ENCODE data around the gene PEAK3.

The PEAK3 gene

DNA sequence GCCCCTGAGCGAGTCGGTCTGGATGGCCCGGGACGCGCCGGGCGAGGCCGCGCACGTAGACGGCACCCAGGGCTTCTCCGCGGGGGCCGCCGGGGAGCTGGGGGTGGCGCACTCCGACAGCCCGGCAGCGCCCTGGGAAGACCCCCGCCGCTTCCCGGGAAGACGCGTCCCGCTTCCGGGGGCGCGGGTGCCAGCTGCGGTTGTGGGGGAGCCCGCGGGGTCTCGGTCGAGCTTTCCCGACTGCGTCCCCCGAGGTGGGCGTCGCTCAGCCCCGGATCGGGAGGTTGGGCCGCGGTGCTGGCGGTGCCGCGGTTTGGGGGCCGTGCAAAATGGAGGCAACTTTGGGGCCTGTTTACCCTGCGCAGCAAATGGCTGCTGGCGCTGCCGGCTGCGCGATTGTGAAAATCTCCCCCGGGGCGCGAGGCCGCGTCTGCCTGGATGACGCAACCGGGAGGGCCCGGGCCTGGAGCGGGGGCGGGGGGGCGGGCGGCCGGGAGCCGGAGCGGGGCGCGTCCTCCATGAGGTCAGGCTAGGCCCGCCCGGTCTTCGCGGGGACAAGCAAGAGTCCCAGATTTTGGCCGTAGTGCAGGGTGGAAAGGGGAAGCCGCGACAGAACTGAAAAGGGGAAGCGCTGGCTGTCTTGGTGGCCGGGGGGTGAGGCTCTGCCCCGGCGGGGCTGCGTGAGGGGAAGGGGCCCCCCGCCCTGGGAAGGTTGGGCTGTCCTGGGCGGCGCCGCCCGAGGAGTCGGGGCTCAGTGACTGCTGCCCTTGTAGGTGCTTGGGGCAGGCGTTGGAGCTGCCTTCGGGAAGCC lies 11.3 kb downstream of the PEAK3 start:
- DNase-seq (ENCODE audit: low read depth, low spot score): peak; percentile 52

DNA sequence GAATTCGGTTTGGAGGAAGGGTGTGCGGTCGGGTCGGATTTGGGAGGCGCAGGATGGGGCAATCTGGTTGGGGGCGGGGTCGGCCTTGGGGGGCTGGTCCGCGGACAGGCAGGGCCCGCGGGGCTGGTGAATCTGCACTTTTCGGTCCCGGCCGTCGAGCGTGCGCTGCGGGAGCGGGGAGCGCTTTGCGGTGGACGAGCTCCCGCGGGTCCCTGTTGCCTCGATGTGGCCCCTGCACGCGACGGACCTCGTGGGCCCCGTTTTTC lies 11.9 kb downstream of the PEAK3 start:
- DNase-seq (ENCODE audit: low read depth, low spot score): no peak

DNA sequence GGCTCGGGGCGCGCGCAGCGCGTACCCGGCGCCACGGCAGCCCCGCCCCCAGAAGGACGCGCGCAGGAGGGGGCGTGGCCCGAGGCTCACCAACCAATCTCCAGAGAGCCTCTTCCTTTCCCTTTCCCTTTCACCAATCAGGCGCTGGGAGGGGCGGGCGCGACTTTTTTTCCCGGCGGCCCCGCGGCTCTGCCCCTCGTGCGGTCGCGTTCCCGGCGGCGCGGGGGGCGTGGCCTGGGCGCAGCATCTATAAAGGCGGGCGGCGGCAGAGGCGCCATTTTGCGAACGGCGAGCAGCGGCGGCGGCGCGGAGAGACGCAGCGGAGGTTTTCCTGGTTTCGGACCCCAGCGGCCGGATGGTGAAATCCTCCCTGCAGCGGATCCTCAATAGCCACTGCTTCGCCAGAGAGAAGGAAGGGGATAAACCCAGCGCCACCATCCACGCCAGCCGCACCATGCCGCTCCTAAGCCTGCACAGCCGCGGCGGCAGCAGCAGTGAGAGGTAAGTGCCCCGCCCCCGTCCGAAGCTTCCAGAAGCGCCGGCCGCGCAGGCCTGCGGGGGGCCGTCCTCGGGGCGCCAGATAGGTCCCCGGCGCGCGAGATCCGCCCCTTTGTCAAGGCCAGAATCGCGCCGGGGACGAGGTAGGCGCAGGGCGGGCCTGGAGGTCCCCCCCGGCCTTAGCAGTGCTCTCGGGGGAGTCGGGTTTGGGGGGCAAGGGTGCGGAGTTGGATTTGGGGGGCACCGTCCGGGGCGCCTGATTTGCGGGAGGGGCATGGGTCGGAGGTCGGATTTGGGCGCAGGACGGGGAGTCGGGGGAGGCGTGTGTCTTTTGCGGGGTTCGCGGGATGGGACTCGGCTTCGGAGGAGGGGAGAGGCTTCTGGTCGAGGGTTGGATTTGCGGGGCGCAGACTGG lies 12.5 kb downstream of the PEAK3 start:
- peak; percentile 80 for DNase-seq (ENCODE audit: low read depth, low spot score)

DNA sequence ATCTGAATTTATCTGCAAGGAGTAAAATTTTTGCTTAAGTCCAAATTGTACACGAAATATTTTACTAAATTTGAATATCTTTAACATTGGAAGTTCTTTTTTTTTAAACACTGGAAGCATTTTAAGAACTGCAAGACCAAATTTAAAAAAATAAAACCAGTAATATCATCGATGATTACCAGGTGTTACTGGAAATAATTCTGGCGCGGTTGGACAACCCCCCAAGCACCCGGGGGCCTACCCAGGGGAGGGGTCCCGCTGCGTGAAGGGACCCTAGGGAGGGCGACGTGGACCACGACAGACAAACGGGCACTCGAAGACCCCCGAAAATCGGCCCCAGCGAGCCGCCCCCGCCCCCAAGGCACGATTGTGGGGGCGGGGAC lies 13.1 kb downstream of the PEAK3 start:
- no peak for DNase-seq (ENCODE audit: low read depth, low spot score)

DNA sequence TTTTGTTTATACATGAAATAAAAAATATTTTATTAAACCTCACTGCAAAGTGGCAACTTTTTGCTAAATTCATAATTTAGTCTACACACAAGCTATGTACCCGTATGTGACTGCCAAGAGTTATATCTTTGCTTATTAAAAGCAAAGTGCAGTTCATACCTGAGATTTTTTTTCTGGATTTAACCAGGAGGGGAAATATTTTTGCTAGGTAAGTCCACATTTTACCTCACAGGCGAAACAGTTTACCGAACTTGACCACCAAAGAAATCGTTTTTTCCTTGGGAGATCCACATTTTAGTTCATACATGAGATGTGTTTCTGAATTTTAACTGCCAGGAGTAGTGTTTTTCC lies 13.5 kb downstream of the PEAK3 start:
- no peak for DNase-seq (ENCODE audit: low read depth, low spot score)

DNA sequence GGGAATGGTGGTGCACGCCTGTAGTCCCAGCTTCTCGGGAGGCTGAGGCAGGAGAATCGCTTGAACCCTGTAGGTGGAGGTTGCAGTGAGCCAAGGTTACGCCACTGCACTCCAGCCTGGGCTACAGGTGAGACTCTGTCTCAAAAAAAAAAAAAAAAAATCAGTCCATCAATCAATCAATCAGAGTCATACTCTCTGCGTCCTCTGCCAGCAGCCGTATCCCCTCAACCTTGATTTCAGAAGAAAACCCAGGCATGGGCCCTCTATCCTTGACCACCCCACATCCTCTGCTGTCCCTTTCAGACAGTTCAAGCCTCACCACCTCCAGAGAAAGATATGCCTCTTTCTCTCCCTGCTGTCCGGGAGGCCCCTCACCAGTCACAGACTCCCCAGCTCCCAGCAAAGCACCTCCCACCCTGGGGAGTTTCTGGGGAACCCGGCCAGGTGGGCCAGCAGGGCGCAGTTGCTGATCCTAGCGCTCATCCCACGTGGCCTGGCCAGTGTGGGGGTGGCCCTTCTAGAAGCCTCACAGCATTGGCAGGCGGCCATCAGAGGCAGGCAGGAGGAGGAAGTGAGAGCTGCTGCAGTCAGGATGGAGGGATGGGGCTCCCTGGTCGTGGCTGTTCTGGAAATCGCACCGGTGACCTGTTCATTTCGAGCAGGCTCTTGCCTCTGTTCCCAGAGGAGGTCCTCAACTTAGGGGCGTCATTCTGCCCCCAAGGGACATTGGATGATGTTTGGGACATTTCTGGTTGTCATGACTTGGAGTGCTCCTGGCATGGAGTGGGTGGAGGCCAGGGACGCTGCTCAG lies 15.6 kb downstream of the PEAK3 start:
- no peak for DNase-seq (ENCODE audit: low read depth, low spot score)

DNA sequence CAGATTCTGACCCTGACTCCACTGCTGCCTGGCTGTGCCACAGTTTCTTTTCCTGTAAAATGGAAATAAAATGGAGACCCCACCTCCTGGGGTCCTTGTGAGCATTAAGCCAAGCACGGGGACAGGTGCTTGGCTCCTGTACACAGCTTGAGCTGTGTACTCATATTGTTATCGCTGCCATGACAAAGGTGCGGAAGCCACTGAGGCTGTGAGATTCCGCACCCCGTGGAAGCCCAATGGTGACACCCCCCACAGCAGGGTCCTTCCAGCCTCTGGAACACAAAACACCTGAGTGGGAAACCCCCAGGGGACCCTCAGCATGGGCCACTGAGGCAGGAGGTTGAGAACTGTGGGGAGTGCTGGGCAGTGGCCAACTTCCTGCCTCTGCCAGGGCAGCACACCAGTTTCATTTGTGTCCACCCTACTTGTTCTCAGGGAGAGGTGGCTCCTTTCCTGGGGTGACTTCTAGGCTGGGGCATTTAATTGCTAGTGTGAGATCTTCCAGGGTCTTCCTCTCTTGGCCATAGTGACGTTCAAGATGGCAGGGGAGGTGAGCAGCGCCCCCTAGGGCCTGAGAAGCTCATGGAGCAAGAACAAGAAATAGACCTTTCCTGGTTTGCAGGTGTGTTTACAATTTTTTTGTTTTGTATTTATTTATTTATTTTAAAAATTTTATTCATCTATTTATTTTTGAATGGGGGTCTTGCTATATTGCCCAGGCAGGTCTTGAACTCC lies 20.4 kb downstream of the PEAK3 start:
- DNase-seq (ENCODE audit: low read depth, low spot score): no peak

DNA sequence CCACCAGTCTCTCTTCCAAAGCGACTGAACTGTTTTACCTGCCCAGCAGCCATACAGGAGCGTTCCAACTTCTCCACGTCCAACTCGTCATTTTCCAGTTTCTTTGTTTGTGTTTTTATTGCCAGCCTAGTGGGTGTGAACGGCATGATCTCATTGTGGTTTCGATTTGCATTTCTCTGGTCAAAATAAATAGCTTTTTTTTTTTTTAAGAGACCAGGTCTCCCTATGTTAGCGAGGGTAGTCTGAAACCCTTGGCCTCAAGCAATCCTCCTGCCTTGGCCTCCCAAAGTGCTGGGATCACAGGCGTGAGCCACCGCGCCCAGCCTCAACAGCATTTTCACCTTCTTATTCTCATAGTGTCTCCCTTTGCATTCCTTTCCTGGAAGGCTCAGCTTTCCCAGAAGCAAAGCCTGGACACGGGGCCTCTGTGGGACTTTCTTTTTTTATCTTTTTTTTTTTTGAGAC lies 21.6 kb downstream of the PEAK3 start:
- no peak for DNase-seq (ENCODE audit: low read depth, low spot score)

DNA sequence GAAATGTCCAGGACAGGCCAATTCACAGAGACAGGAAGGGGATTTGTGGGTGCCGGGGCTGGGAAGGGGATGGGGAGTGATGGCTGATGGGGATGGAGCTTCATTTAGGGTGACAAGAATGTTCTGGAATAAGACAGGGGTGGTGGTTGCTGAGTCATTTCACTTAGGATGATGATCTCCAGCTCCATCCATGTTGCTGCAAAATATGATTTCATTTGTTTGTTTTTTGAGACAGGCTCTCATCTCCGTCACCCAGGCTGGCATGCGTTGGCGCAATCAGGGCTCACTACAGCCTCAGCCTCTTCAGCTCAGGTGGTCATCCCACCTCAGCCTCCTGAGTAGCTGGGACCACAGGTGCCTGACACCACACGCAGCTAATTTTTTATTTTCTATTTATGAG lies 22.6 kb downstream of the PEAK3 start:
- no peak for DNase-seq (ENCODE audit: low read depth, low spot score)

DNA sequence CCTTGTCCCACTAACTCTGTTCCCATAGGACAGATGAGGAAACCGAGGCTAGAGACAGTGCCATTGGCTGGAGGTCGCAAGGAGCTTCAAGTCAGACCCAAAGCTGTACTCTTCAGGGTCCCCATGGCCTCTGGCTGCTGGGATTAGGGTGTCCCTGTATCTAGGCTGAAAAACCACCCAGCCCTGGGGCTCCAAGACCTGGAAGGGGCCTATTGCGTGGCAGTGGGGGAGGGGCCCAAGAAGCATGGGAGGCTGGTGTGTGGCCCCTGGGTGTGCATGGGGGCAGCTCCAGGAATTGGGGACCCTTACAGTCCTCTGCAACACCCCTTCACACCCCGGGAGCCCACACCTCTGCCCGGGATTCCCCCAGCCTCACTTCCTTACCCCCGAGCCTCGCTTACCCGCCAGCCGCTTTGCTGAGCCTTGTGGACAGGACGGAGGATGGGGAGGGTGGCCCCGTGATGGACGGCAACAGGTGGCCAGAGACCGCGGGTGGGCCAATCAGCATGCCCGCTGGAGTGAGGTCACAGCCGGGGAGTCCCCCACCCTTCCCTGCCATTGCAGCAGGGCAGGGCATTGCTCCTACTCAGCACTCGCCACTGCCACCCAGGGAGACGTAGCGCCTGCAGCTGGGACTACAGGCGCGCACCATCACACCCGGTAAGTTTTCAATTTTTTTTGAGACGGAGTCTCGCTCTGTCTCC lies 25.8 kb downstream of the PEAK3 start, which contains the start of gene JSRP1:
Gene JSRP1, minus strand, starts transcription at position 436 of the 704 bp plus-strand sequence. CDS start 1,103 bp downstream, outside the sequence.
- DNase-seq (ENCODE audit: low read depth, low spot score): no peak

DNA sequence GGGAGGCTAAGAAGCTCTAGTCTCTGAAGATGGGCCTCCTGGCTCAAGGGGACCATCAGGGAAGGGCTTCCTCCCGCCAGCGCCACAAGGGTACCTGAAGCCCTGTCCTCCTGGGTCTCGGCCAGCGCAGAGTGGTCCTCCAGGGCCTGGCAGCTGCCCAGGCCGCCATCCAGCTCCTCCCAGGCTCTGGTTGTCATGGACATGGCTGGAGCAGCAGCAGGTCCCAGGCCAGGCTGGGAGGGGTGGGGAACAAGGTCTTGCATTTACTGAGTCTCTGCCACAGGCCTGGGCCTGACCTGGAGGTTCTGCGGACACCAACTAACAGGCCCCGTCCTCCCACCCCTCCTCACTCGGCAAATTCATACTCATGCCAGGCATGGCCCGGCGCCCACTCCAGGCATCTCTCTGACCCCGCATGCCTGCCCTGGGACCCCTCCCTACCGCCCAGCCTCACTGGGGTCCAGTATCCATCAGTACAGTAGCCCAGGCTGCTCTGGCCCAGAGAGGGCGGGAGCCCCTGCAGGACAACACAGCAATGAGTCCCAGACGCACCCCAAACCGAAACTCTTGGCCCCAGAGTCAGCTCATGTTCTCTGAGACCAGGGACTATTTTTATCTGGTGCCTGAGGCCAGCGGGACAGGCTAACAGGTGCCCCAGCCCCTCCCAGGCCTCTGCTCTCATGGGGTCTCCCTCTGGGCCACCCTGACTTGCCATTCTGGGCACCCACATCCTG lies 26.7 kb downstream of the PEAK3 start:
- no peak for DNase-seq (ENCODE audit: low read depth, low spot score)

DNA sequence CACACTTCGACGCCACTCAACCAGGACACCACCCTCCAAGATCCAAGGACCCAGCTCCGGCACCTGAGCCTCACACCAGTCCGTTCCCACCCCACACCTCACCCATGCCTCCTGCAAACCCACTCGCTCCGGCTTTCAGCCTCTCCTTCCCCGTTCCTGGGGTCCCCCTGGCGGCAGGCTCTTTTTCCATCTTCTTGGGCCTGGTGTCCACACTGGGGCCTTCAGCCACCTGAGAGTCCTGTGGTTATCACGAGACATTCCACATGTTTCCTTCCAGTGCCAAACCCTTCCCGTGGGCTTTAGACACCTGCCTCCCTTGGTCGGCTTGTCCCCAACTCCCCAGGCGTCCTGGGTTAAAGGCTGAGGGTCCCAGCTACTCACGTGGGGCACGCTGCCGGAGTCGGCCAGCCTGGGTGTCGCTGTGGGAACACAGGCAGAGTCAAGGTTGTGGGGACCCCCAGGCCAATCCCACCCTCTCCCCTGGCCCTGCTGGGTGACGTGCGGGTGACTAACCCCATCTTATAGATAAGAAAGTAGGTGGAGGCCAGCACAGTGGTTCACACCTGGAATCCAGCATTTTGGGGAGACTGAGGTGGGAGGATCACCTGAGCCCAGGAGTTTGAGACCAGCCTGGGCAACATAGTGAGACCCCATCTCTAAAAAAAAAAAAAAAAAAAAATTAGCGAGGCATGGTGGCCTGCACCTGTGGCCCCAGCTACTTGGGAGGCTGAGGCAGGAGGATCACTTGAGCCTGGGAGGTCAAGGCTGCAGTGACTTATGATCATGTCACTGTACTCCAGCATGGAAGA lies 27.7 kb downstream of the PEAK3 start:
- no peak for DNase-seq (ENCODE audit: low read depth, low spot score)

DNA sequence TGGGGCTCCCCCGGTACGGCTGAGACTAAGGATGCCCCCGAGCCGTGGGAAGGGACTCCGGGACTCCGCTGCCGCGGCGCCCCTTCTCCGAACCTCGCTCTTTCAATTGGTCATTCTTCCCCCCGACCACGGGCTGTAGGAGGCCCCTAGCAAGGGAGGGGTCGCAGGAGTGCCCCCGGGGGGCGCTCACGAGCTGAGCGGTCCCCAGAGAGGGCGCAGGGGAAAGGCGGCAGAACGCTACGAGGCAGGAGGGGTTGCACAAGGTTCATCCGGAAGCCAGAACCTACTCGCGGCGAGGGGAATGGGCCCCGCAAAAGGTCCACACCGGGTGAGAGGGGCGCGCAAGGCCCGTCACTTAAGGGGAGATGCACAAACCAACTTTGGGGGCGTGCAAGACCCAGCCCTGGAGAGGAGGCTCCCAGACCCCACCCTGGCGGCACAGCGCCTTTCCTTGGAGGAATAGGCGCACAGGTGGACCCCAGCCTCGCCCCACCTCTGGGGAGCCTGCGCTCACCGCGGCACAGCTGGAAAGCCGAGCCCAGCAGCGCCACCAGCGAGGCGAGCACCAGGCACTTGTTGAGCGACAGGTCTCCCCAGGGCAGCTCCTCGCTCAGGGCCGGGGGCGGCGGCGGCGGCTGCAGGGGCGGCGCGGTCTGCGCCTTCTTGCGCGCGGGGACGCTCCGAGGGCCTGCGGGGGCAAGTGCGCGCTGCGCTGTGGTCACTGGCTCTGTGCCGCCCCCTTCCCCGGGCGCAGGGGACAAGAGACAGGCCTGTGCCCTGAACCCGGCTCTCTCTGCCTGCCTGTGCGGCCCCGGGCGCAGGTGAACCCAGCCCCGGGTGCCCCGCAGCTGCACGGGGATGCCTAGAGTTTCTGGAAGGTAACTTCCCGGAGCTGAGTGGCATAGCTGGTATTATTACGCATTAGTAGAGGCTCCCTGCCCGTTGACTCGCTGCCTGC lies 28.6 kb downstream of the PEAK3 start:
- no peak for DNase-seq (ENCODE audit: low read depth, low spot score)

DNA sequence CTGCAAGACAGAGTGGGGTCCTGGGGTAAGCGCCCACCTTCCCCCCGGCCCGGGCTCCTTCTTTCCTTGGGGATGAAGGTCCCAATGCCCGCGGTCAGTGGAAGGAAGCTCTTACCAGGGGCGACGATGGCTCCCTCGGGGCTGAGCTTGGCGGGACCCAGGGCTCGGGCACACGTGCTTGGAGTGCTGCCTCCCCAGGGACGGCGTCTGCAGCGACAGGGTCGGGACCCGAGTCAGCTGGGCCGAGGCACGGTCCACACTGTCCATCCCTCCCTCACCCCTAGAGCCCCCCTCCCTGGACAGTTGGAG lies 29.2 kb downstream of the PEAK3 start:
- no peak for DNase-seq (ENCODE audit: low read depth, low spot score)

DNA sequence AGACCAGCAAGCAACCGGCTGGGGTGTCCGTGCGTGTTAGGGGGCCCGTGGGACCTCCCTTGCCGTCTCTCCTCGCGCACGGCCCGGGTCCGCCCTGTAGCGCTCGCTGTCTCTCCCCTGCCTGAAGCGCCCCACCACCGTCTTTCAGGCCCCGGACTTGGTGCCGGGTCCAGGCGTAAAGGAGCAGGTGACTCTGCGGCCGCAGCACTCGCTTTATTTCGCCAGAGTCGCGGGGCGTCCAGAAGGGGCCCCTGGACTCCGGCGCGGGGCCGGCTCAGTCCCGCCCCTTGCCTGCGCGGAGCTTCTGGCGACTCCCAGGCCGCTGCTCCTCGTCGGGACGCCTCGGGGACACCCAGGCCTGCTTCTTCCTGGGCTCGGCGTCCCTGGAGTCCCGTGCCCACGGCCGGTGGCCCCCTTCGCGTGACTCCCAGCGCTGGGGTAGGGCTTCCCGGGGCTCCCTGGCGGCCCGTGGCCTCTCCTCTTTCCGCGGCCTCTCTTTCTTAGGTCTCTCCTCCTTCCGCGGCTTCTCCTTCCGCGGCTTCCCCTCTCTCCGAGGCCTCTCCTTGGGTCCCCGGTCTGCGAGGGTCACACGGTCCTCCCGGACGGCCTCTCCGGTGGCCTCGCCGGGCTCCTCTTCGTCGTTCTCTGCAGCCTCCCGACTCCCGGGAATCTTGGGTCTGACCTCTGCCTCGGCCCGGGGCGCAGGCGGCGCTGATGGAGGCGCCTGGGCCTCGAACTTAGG lies 29.7 kb downstream of the PEAK3 start:
- no peak for DNase-seq (ENCODE audit: low read depth, low spot score)

DNA sequence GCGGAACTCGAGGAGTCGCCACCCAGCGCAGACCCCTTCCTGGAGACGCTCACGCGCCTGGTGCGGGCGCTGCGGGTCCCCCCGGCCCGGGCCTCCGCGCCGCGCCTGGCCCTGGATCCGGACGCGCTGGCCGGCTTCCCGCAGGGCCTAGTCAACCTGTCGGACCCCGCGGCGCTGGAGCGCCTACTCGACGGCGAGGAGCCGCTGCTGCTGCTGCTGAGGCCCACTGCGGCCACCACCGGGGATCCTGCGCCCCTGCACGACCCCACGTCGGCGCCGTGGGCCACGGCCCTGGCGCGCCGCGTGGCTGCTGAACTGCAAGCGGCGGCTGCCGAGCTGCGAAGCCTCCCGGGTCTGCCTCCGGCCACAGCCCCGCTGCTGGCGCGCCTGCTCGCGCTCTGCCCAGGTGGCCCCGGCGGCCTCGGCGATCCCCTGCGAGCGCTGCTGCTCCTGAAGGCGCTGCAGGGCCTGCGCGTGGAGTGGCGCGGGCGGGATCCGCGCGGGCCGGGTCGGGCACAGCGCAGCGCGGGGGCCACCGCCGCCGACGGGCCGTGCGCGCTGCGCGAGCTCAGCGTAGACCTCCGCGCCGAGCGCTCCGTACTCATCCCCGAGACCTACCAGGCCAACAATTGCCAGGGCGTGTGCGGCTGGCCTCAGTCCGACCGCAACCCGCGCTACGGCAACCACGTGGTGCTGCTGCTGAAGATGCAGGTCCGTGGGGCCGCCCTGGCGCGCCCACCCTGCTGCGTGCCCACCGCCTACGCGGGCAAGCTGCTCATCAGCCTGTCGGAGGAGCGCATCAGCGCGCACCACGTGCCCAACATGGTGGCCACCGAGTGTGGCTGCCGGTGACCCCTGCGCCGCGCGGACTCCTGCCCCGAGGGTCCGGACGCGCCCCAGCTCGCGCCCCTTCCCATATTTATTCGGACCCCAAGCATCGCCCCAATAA lies 30.6 kb downstream of the PEAK3 start:
- no peak for DNase-seq (ENCODE audit: low read depth, low spot score)

DNA sequence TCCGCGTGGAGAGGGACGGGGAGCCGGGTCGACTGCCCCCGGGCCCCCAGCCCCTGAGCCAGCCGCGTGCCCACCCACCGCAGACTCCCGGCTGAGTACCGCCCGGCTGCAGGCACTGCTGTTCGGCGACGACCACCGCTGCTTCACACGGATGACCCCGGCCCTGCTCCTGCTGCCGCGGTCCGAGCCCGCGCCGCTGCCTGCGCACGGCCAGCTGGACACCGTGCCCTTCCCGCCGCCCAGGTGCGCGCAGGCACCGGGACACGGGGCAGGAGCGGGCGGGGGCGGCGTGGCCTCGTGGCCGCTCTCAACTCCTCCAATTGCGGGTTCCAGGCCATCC lies 31.2 kb downstream of the PEAK3 start:
- DNase-seq (ENCODE audit: low read depth, low spot score): no peak
